A549 (cell line): ENCODE results near the gene FAT1.

Experiments
- CEBPB ChIP-seq, 2 experiments: fragments of >200 bp in 1 of 2; sonication (Bioruptor Twin) in 1 of 2; formaldehyde crosslinking in 1 of 2; IDR thresholded peaks; 2 replicates each; pipeline ENCODE4 v1.6.1; 2012 to 2016
- EP300 ChIP-seq, 2 experiments: fragments of >200 bp; sonication (Bioruptor Twin); formaldehyde crosslinking; IDR thresholded peaks; 2 replicates in 1 of 2; 3 replicates in 1 of 2; pipeline ENCODE4 v1.6.1; 2016 to 2017
- GATA3 ChIP-seq: IDR thresholded peaks from 2 replicates; pipeline ENCODE4 v1.6.1; 2012; ENCODE audit warnings: borderline replicate concordance
- JUNB ChIP-seq: fragments of >200 bp; sonication (Bioruptor Twin); formaldehyde crosslinking; IDR thresholded peaks from 2 replicates; pipeline ENCODE4 v1.6.1; 2016
- KDM5A ChIP-seq: fragments of 200-600 bp; sonication (generic); IDR thresholded peaks from 2 replicates; pipeline ENCODE4 v1.6.1; 2016; ENCODE audit warnings: antibody characterized with exemption, mild to moderate bottlenecking
- RCOR1 ChIP-seq: fragments of 150-350 bp; IDR thresholded peaks from 2 replicates; pipeline ENCODE4 v1.6.1; 2014; ENCODE audit warnings: antibody characterized with exemption, low read length, low read depth

- TF ChIP-seq KDM5A = no peak
- no peak for TF ChIP-seq GATA3
- TF ChIP-seq RCOR1 = no peak
- TF ChIP-seq JUNB = no peak
- no peak for TF ChIP-seq EP300 (IDR thresholded peaks at IDR 0.05)
- TF ChIP-seq CEBPB (IDR thresholded peaks at IDR 0.05) = no peak
These were observed 127.3 kb downstream of the FAT1 start for GRCh38 chr4:186596346-186596745.
